ENCODE measurements around the gene CCDC88C. TPM values are rescaled to one million over a fixed set of nuclear protein-coding genes. Genes with fewer than 3 reads are reported as not detected.

The CCDC88C gene
- total and polyA plus RNA-seq, 2 donors (not counting 3 experiments of a cell fraction or from before 2014, with no cell fraction given) = 11.4 to 52.1 TPM

- BruUV-seq (replicated peaks) = no TSS peak
- Histone ChIP-seq H3K4me3 (replicated peaks in 1 of 3; ENCODE audit: insufficient read depth in 1 of 3, low read depth in 1 of 3, low read length in 3 of 3) (no peak overlapping the region), H3K9me1 (replicated peaks; ENCODE audit: control insufficient read depth, extremely low read depth, insufficient read depth, low read length) (no peaks in the 10 kb centered on the region), H3K9me3 (replicated peaks; ENCODE audit: control insufficient read depth, insufficient read depth, low read length) (no peaks in the 10 kb centered on the region), H3K36me3 (ENCODE audit: control insufficient read depth in 2 of 2, extremely low read depth in 1 of 2, insufficient read depth in 2 of 2, low read length in 2 of 2) (peaks cover 0 to 43% of the 10 kb centered on the region in 2 experiments), H3K79me2 (ENCODE audit: control insufficient read depth, insufficient read depth, low read length) (no peaks in the 10 kb centered on the region), H3K27ac (ENCODE audit: insufficient read depth, low read depth, low read length) (no peak overlapping the region), H3K4me2 (ENCODE audit: insufficient read depth, low read length) (no peak overlapping the region), H3K27me3 (ENCODE audit: control insufficient read depth in 2 of 2, insufficient read depth in 2 of 2, low read length in 2 of 2) (no peaks in the 10 kb centered on the region), H3K9ac (replicated peaks; ENCODE audit: extremely low read depth, insufficient read depth, low read length) (no peak overlapping the region), H4K20me1 (replicated peaks; ENCODE audit: control insufficient read depth, extremely low read depth, insufficient read depth, low read length) (no peaks in the 10 kb centered on the region), H2AFZ (ENCODE audit: low read depth, low read length) (no peak overlapping the region), H3K4me1 (ENCODE audit: control insufficient read depth, extremely low read depth, insufficient read depth, low read length) (no peaks in the 10 kb centered on the region)
- TF ChIP-seq EZH2 (IDR thresholded peaks at IDR 0.05; ENCODE audit: borderline replicate concordance, low read depth, low read length, severe bottlenecking) = no peak
- TF ChIP-seq CTCF (IDR thresholded peaks at IDR 0.05; ENCODE audit: extremely low read depth in 1 of 2, insufficient read depth in 1 of 2, low read depth in 1 of 2, low read length in 2 of 2) = no peak
- no peak for TF ChIP-seq MYC (IDR thresholded peaks at IDR 0.05; ENCODE audit: low read depth, low read length)
- no peak for TF ChIP-seq MAX (IDR thresholded peaks at IDR 0.05; ENCODE audit: insufficient read depth, insufficient read length)
- TF ChIP-seq POLR2A (IDR thresholded peaks at IDR 0.05; ENCODE audit: low read depth, low read length) = no peak
- no peak for TF ChIP-seq JUN (IDR thresholded peaks at IDR 0.05; ENCODE audit: borderline replicate concordance, insufficient read depth, insufficient read length, low read depth)
- no peak for TF ChIP-seq FOS (IDR thresholded peaks at IDR 0.05; ENCODE audit: borderline replicate concordance, insufficient read depth, low read length)
- TF ChIP-seq GATA2 (IDR thresholded peaks at IDR 0.05; ENCODE audit: insufficient read depth, insufficient read length, low read depth, low read length) = no peak
- no peak for TF ChIP-seq POLR2AphosphoS5 (IDR thresholded peaks at IDR 0.05; ENCODE audit: insufficient read depth, low read depth, low read length)
- no peak for FAIRE-seq
- dilution Hi-C loops (cut with MboI; ENCODE audit: extremely low pct_ligation_motif_present, low sequenced_read_pairs) = no loop called here
- POLR2A ChIA-PET = no interaction called here
- intact Hi-C loops (cut with micrococcal nuclease) = no loop called here
- no peak for DNase-seq (ENCODE audit: low read depth, low spot score)
- CTCF ChIA-PET = interaction anchor here (0.7 to 1.3 kb wide), 4 partner anchors 11 to 79 kb away, joined by 3 to 5 read pairs (median 4); partner anchors contain the start of gene CCDC88C
Observed at GRCh38 chr14:91338379-91338778, 79.2 kb downstream of the CCDC88C start.

Measured in endothelial cell of umbilical vein (primary cell).